ENCODE results near the gene TMEM252. TPM values are rescaled to one million over a fixed set of nuclear protein-coding genes. Genes with fewer than 3 reads are reported as not detected.
A peak's percentile ranks its signal among the peaks of the same experiment; 100 is the strongest.

TMEM252 gene
- polyA plus RNA-seq, 1 donor, result 2.4 TPM

DNA sequence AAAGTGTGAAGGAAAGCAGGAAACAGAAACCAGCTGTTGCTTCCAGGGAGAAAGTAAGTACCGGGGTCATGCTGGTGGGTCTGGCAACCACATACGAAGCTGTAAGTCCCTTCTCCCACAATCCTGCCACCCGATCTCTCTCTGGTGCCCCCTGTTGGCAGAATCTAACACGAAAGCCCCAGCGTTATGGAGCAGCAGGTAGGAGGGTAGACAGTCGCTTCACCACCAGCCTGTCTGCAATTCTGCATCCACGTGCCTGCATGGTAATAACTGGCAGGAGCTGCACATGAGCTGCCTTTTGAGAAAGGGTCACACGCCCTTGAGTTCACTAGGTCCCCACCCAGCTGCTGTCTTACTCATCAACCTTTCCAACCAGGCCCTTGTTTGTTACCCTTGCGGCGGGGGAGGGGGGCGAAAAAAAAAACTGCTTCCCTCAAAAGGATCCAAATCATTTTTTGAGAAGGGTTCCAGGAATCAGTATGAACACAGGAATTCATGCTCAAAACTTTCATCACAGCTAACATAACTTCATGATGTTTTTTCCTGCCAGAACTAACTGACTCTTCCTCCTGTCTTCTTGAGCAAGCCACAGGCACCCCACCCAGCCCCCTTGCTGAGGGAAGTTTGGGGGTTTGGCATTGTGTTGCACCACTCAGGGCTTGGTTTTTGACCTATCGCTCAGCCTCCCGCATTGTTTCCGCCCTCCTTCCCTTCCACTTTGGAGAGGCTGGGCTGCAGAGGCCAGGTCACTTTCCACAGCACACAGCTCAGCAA is 19.6 kb upstream of the TMEM252 start:
- peaks cover 9% of the 10 kb centered on the region for H3K4me1 ChIP-seq (ENCODE audit: control insufficient read depth, insufficient read depth, low read length)
- 100% methylated on average over 1 of the region's 14 CpGs for WGBS (ENCODE audit: insufficient coverage, low lambda C conversion rate)

DNA sequence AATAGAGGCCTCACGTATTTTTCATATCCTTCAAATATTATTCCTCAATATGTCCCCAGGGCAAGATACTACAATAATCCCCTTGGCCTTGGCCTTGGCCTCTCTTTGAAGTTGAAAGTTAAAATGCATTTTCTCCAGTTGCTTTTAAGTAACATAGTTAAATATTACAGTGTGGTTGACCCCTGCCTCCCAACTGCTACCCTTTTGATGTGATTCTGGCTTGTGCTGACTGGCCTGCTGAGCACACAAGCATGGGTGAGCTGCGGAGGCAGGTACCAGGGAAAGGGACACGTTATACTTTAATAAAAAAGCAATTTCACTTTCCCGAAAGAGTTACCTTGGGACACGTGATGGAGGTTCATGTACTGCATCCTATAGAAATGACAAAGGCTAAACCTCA is 17.9 kb upstream of the TMEM252 start:
- no CpG with 5 or more reads among the region's 5 CpGs for WGBS (ENCODE audit: insufficient coverage, low lambda C conversion rate)
- DNase-seq, result no peak
- Histone ChIP-seq H3K27me3 (ENCODE audit: control insufficient read depth, insufficient read depth, low read length) (no peaks in the 10 kb centered on the region), H3K27ac (ENCODE audit: low read length) (no peak overlapping the region), H3K4me3 (ENCODE audit: low read length) (no peak overlapping the region), H3K9me3 (ENCODE audit: control insufficient read depth, low read depth, low read length) (no peaks in the 10 kb centered on the region), H3K36me3 (ENCODE audit: control insufficient read depth, insufficient read depth, low read length) (no peaks in the 10 kb centered on the region), H3K4me1 (ENCODE audit: control insufficient read depth, insufficient read depth, low read length) (peaks cover 9% of the 10 kb centered on the region)

More for the DNA sequence above, 19.6 kb upstream of the TMEM252 start:
- Histone ChIP-seq H3K9me3 (ENCODE audit: control insufficient read depth, low read depth, low read length) (no peaks in the 10 kb centered on the region), H3K4me3 (ENCODE audit: low read length) (no peak overlapping the region), H3K27me3 (ENCODE audit: control insufficient read depth, insufficient read depth, low read length) (no peaks in the 10 kb centered on the region), H3K27ac (ENCODE audit: low read length) (no peak overlapping the region), H3K36me3 (ENCODE audit: control insufficient read depth, insufficient read depth, low read length) (no peaks in the 10 kb centered on the region)
- peak; percentile 38 to 62 for DNase-seq

- H3K4me3 ChIP-seq (ENCODE audit: low read length), result no peak overlapping the region
- WGBS (ENCODE audit: insufficient coverage, low lambda C conversion rate), result no CpG with 5 or more reads among the region's 1 CpG
Measured at GRCh38 chr9:68555437-68556150, 14.9 kb upstream of the TMEM252 start.

DNA sequence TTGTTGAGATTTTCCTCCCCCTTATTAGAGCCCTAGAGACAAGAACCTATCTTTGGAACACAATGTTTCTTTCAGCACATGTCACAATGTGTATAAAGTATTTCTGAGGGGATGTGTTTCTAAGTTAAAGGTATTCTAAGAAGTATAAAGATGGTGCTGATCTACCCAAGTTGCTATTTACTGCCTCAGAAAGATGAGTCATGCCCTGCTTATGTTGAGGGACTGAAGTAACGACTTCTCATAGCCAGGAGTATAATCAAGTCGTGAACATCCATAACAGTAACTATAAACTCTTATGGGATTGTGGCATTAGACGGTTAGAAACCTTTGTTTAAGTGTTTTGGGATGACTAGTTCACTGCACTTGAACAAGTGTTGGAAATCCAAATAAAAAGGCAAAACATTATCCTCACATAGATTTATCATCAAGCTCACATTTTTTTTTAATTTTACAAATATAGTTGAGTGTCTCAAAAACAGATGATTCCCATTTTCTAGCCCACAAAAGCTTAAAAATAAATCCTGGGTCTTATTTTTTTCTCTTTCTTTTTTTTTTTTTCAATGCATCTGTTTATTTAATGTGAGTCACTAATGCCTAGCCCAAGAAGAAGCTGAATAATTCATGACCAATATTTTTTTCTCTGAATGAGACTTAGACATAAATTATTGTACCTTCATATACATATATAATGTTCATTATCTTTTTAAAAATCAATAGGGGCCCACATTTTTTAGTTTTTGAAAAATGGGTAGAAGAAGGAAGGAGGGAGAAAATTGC is 12.2 kb upstream of the TMEM252 start:
- H3K27ac ChIP-seq (ENCODE audit: low read length), result no peak overlapping the region

More at GRCh38 chr9:68555437-68556150, 14.9 kb upstream of the TMEM252 start:
- Histone ChIP-seq H3K4me1 (ENCODE audit: control insufficient read depth, insufficient read depth, low read length) (peaks cover 25% of the 10 kb centered on the region), H3K36me3 (ENCODE audit: control insufficient read depth, insufficient read depth, low read length) (no peaks in the 10 kb centered on the region), H3K27ac (ENCODE audit: low read length) (no peak overlapping the region), H3K9me3 (ENCODE audit: control insufficient read depth, low read depth, low read length) (no peaks in the 10 kb centered on the region), H3K27me3 (ENCODE audit: control insufficient read depth, insufficient read depth, low read length) (no peaks in the 10 kb centered on the region)
- no peak for DNase-seq

DNA sequence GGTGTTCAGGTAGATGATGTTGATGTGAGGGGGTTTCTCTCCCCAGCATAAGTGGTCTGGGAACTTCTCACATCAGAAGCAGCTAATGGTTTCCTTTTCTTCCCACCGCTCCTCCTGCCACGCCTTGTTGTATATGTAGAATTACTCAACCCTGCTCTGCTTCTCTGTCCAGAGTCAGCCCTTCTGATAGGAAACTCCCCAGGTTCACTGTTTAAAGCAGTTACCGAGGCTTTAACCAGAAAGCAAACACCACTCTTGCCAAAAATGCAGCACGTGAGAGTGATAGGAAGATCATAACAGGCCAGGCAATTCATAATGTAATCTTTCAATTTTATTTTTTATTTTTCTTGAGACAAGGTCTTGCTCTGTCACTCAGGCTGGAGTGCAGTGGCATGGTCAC is 10.5 kb upstream of the TMEM252 start:
- peak overlapping the region; percentile 42 for H3K27ac ChIP-seq (ENCODE audit: low read length)
- no CpG with 5 or more reads among the region's 4 CpGs for WGBS (ENCODE audit: insufficient coverage, low lambda C conversion rate)

More for the DNA sequence above, 12.2 kb upstream of the TMEM252 start:
- peaks cover 18% of the 10 kb centered on the region for H3K4me1 ChIP-seq (ENCODE audit: control insufficient read depth, insufficient read depth, low read length)
- peak in 1 of 2 donors; percentile 29 for DNase-seq
- H3K4me3 ChIP-seq (ENCODE audit: low read length), result no peak overlapping the region
- no peaks in the 10 kb centered on the region for H3K36me3 ChIP-seq (ENCODE audit: control insufficient read depth, insufficient read depth, low read length)
- WGBS (ENCODE audit: insufficient coverage, low lambda C conversion rate), result no CpG with 5 or more reads among the region's 3 CpGs
- no peaks in the 10 kb centered on the region for H3K27me3 ChIP-seq (ENCODE audit: control insufficient read depth, insufficient read depth, low read length)
- H3K9me3 ChIP-seq (ENCODE audit: control insufficient read depth, low read depth, low read length), result no peaks in the 10 kb centered on the region

GRCh38 chr9:68548241-68548640 is 7.6 kb upstream of the TMEM252 start:
- no peaks in the 10 kb centered on the region for H3K27me3 ChIP-seq (ENCODE audit: control insufficient read depth, insufficient read depth, low read length)
- H3K4me3 ChIP-seq (ENCODE audit: low read length), result no peak overlapping the region
- WGBS (ENCODE audit: insufficient coverage, low lambda C conversion rate), result no CpG with 5 or more reads among the region's 3 CpGs
- no peak overlapping the region for H3K27ac ChIP-seq (ENCODE audit: low read length)
- peaks cover 26% of the 10 kb centered on the region for H3K4me1 ChIP-seq (ENCODE audit: control insufficient read depth, insufficient read depth, low read length)
- H3K9me3 ChIP-seq (ENCODE audit: control insufficient read depth, low read depth, low read length), result no peaks in the 10 kb centered on the region
- DNase-seq, result no peak
- H3K36me3 ChIP-seq (ENCODE audit: control insufficient read depth, insufficient read depth, low read length), result no peaks in the 10 kb centered on the region

More for the DNA sequence above, 10.5 kb upstream of the TMEM252 start:
- no peak overlapping the region for H3K4me3 ChIP-seq (ENCODE audit: low read length)
- H3K9me3 ChIP-seq (ENCODE audit: control insufficient read depth, low read depth, low read length), result no peaks in the 10 kb centered on the region
- peaks cover 26% of the 10 kb centered on the region for H3K4me1 ChIP-seq (ENCODE audit: control insufficient read depth, insufficient read depth, low read length)
- no peaks in the 10 kb centered on the region for H3K27me3 ChIP-seq (ENCODE audit: control insufficient read depth, insufficient read depth, low read length)
- peak; percentile 57 to 79 for DNase-seq
- no peaks in the 10 kb centered on the region for H3K36me3 ChIP-seq (ENCODE audit: control insufficient read depth, insufficient read depth, low read length)

GRCh38 chr9:68547417-68547816 is 6.7 kb upstream of the TMEM252 start:
- Histone ChIP-seq H3K27ac (ENCODE audit: low read length) (no peak overlapping the region), H3K27me3 (ENCODE audit: control insufficient read depth, insufficient read depth, low read length) (no peaks in the 10 kb centered on the region), H3K4me1 (ENCODE audit: control insufficient read depth, insufficient read depth, low read length) (peaks cover 22% of the 10 kb centered on the region), H3K36me3 (ENCODE audit: control insufficient read depth, insufficient read depth, low read length) (no peaks in the 10 kb centered on the region), H3K9me3 (ENCODE audit: control insufficient read depth, low read depth, low read length) (no peaks in the 10 kb centered on the region), H3K4me3 (ENCODE audit: low read length) (no peak overlapping the region)
- no peak for DNase-seq

DNA sequence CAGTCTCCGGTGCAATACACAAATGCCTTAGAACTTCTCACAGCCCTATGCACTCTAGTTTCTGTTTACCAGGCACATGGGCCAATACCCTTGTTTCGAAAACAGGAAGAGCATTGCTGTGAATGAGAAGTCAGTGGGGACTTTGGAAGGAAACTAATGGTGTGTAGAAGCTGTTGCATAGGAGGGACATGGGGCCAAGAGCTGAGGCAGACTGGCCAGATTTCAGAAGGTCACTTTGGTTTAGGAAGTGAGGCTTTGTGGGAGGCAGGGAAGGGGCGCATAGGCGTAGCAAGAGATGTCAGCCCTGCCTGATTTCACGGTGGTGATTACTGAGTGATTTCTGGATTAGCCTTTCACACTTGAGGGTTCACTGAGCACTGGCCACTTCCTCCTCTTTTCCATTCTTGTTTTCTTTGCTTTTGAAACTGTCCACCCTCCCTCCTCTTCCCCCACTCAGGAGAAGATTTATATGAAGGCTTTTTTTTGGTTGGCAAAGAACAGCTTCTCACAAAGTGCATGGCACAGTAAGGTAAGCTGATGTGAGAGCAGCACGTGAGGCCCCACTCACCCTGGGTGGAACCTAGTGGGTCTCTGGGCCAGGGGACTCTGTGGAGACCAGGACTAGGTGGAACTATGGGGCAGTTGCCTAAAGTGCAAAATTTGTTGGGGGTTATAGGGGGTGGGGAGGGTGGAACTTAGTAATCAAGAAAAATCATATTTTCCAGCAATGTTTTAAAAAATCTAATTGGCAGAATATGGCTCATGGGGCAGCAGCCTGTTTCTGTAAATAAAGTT is 6.1 kb upstream of the TMEM252 start:
- WGBS (ENCODE audit: insufficient coverage, low lambda C conversion rate), result no CpG with 5 or more reads among the region's 6 CpGs
- Histone ChIP-seq H3K36me3 (ENCODE audit: control insufficient read depth, insufficient read depth, low read length) (no peaks in the 10 kb centered on the region), H3K27ac (ENCODE audit: low read length) (peak overlapping the region; percentile 57), H3K27me3 (ENCODE audit: control insufficient read depth, insufficient read depth, low read length) (no peaks in the 10 kb centered on the region), H3K9me3 (ENCODE audit: control insufficient read depth, low read depth, low read length) (no peaks in the 10 kb centered on the region), H3K4me1 (ENCODE audit: control insufficient read depth, insufficient read depth, low read length) (peaks cover 23% of the 10 kb centered on the region), H3K4me3 (ENCODE audit: low read length) (no peak overlapping the region)
- DNase-seq, result peak; percentile 51 to 80

DNA sequence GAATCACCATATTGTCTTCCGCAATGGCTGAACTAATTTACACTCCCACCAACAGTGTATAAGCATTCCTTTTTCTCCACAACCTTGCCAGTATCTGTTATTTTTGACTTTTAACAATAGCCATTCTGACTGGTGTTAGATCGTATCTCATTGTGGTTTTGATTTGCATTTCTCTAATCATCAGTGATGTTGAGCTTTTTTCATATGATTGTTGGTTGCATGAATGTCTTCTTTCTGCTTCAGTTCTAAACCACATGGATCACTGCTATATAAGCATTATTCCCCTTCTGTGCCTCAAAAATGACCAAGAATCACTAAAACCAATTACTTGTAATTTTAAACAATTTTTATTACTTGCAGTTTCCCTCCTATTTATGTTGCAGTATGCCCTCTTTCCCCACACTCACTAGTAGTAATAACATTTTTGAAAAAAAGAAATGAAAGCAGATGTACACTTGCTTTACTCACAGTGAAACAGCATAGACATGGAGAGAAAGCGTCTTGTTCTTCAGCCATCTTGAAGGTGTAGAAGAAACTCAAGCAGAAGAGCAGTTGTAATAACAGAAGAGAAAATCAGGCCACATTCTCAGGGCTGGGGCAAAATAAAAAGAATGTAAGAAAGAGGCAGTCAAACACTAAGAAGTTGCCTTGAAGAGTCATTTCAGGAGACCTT is 4.5 kb upstream of the TMEM252 start:
- Histone ChIP-seq H3K36me3 (ENCODE audit: control insufficient read depth, insufficient read depth, low read length) (no peaks in the 10 kb centered on the region), H3K27ac (ENCODE audit: low read length) (no peak overlapping the region), H3K27me3 (ENCODE audit: control insufficient read depth, insufficient read depth, low read length) (no peaks in the 10 kb centered on the region), H3K4me3 (ENCODE audit: low read length) (no peak overlapping the region), H3K9me3 (ENCODE audit: control insufficient read depth, low read depth, low read length) (no peaks in the 10 kb centered on the region), H3K4me1 (ENCODE audit: control insufficient read depth, insufficient read depth, low read length) (peaks cover 22% of the 10 kb centered on the region)
- 100% methylated on average over 2 of the region's 3 CpGs for WGBS (ENCODE audit: insufficient coverage, low lambda C conversion rate)
- no peak for DNase-seq
